GM20000 (cell line): ENCODE results near the gene FYN.

Experiments used
- DNase-seq: peaks from one replicate; pipeline ENCODE4 v3.0.0; 2012; ENCODE audit warnings: low spot score
- CTCF ChIP-seq: IDR thresholded peaks from 2 replicates; pipeline ENCODE4 v1.5.1; 2012; ENCODE audit warnings: mild to moderate bottlenecking, control low read depth; ENCODE audit errors: extremely low read depth, missing control alignments

FYN gene

GRCh38 chr6:111873178-111874024 lies at the start of gene FYN:
Gene FYN, minus strand, starts transcription at chr6:111873452. Its CDS starts 153,401 bp downstream, at chr6:111720051.
- peak; percentile 2 for TF ChIP-seq CTCF

GRCh38 chr6:111922454-111923297 lies 49.4 kb upstream of the FYN start:
- DNase-seq = no peak
- TF ChIP-seq CTCF = no peak

More at GRCh38 chr6:111873178-111874024, at the start of gene FYN:
- peak; percentile 99 for DNase-seq

DNA sequence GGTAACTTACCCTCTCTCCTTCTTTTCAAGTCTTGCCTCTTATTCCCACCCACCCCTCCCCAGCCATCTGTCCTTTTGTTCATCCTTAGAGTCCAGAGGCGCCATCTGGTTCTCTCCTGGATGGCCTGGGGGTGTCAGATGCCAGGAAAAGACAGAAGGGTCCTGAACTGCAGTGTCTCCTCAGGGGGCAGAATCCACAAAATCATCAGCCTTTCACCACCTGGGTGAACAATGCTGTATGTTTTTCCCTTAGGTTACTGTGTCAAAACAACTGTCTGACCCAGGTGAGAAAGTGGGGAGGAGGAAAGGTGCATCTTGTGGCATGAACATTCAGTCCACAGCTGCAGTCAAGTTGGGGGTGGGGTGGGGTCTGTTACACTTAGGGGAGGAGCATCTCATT lies 47.9 kb upstream of the FYN start:
- TF ChIP-seq CTCF = no peak

GRCh38 chr6:111920578-111920977 lies 47.3 kb upstream of the FYN start:
- no peak for DNase-seq
- no peak for TF ChIP-seq CTCF

More for the DNA sequence above, 47.9 kb upstream of the FYN start:
- DNase-seq = no peak

GRCh38 chr6:111918825-111919224 lies 45.6 kb upstream of the FYN start:
- no peak for DNase-seq

DNA sequence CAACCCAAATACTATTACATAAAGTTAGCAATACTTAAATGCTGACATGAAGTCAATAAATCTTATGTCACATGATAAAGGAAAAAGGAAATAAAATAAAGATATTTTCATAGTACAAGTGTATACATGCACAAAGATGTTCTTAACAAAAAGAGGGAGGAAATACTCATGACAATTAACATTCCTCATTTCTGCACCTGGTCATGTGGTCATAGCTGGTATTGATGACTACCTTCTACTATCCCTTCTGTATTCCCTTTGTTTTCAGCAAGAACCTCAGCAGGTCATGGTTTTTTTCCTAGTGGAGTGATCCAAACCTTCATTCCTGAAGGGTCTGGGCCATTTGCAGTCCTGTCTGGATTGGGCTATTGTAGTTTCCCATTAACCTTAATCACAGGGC lies 43.5 kb upstream of the FYN start:
- TF ChIP-seq CTCF = no peak
- DNase-seq = no peak

More at GRCh38 chr6:111918825-111919224, 45.6 kb upstream of the FYN start:
- TF ChIP-seq CTCF = no peak

GRCh38 chr6:111914617-111915016 lies 41.4 kb upstream of the FYN start:
- no peak for DNase-seq
- no peak for TF ChIP-seq CTCF
